IMR-90 (cell line): ENCODE data around the gene PLD4. TPM values are rescaled to one million over a fixed set of nuclear protein-coding genes. Genes with fewer than 3 reads are reported as not detected.

Experiments used
- ATAC-seq: fragments of 200-7000 bp; cut with Tn5 transposase; 2 replicates; pipeline ENCODE4 v1.9.1; 2020; ENCODE audit warnings: low read depth, mild to moderate bottlenecking, moderate library complexity
- BruUV-seq: library from RNA; stranded (reverse); fragments of 400-500 nt; replicated peaks from 2 replicates; lab custom pipeline; 2021; lab: Mats Ljungman, UMichigan
- CTCF ChIA-PET: fragments of 300-600 bp; formaldehyde crosslinking; extraction: SDS; loops from one replicate; lab custom pipeline; 2021; ENCODE audit warnings: antibody characterized with exemption; lab: Yijun Ruan, JAX
- POLR2A ChIA-PET: fragments of 300-600 bp; sonication (Branson Sonifier 250); formaldehyde crosslinking; loops from one replicate; lab custom pipeline; 2022; ENCODE audit warnings: antibody characterized with exemption; ENCODE audit not compliant: unreplicated experiment; lab: Charles Lee
- DNase-seq: peaks from one replicate; pipeline ENCODE4 v3.0.0; 2013
- H2AFZ ChIP-seq: replicated peaks from 2 replicates; pipeline ENCODE3; 2013; ENCODE audit warnings: low read length, mild to moderate bottlenecking; ENCODE audit not compliant: poor library complexity
- H2AK5ac ChIP-seq: 2 replicates; pipeline ENCODE4 v1.6.1; 2013; ENCODE audit warnings: low read depth, low read length, inconsistent platforms
- H2AK9ac ChIP-seq: replicated peaks from 2 replicates; pipeline ENCODE3; 2013; ENCODE audit warnings: mild to moderate bottlenecking, low read depth, low read length, moderate library complexity; ENCODE audit not compliant: poor library complexity
- H2BK120ac ChIP-seq: 2 replicates; pipeline ENCODE4 v1.6.1; 2013; ENCODE audit warnings: low read depth, low read length, inconsistent platforms
- H2BK15ac ChIP-seq: 3 replicates; pipeline ENCODE4 v1.6.1; 2013; ENCODE audit warnings: low read depth, low read length, inconsistent platforms
- H2BK20ac ChIP-seq: 2 replicates; pipeline ENCODE4 v1.6.1; 2013; ENCODE audit warnings: low read depth, mild to moderate bottlenecking, inconsistent platforms, low read length, moderate library complexity
- H2BK5ac ChIP-seq: 2 replicates; pipeline ENCODE4 v1.6.1; 2013; ENCODE audit warnings: mild to moderate bottlenecking, low read depth, low read length, inconsistent platforms; ENCODE audit not compliant: poor library complexity, severe bottlenecking
- H3K14ac ChIP-seq: replicated peaks from 2 replicates; pipeline ENCODE4 v1.6.1; 2013; ENCODE audit warnings: low read depth, low read length, inconsistent platforms
- H3K18ac ChIP-seq: 2 replicates; pipeline ENCODE4 v1.6.1; 2013; ENCODE audit warnings: low read depth, low read length, control low read depth
- H3K23ac ChIP-seq: 2 replicates; pipeline ENCODE4 v1.6.1; 2013; ENCODE audit warnings: low read depth, low read length, inconsistent platforms
- H3K27ac ChIP-seq: 2 replicates; pipeline ENCODE4 v1.5.1; 2013; ENCODE audit warnings: mild to moderate bottlenecking, control low read depth, low read length; ENCODE audit not compliant: insufficient read depth
- H3K27me3 ChIP-seq: 2 replicates; pipeline ENCODE4 v1.6.1; 2013; ENCODE audit warnings: low read length; ENCODE audit not compliant: control insufficient read depth, insufficient read depth
- H3K36me3 ChIP-seq: 2 replicates; pipeline ENCODE4 v1.6.1; 2013; ENCODE audit warnings: low read length, mixed read lengths; ENCODE audit not compliant: control insufficient read depth, insufficient read depth
- H3K4ac ChIP-seq: 2 replicates; pipeline ENCODE4 v1.6.1; 2013; ENCODE audit warnings: low read depth, low read length, inconsistent platforms
- H3K4me1 ChIP-seq: 2 replicates; pipeline ENCODE4 v1.6.1; 2013; ENCODE audit warnings: low read length, mixed read lengths; ENCODE audit not compliant: control insufficient read depth, insufficient read depth
- H3K4me2 ChIP-seq: 2 replicates; pipeline ENCODE4 v1.6.1; 2013; ENCODE audit warnings: low read depth, mild to moderate bottlenecking, control low read depth, low read length, moderate library complexity
- H3K4me3 ChIP-seq: 2 replicates; pipeline ENCODE4 v1.5.1; 2013; ENCODE audit warnings: low read depth, mild to moderate bottlenecking, control low read depth, low read length, moderate library complexity; ENCODE audit not compliant: insufficient read depth
- H3K56ac ChIP-seq: 2 replicates; pipeline ENCODE4 v1.6.1; 2013; ENCODE audit warnings: low read length, inconsistent platforms; ENCODE audit not compliant: insufficient read depth; ENCODE audit errors: extremely low read depth
- H3K79me1 ChIP-seq, 2 experiments: 2 replicates each; pipeline ENCODE4 v1.6.1; 2013; ENCODE audit warnings: low read length in 2 of 2, inconsistent platforms in 1 of 2, low read depth in 1 of 2
- H3K9ac ChIP-seq: 2 replicates; pipeline ENCODE4 v1.6.1; 2013; ENCODE audit warnings: low read depth, low read length, control low read depth
- H3K9me1 ChIP-seq: 2 replicates; pipeline ENCODE4 v1.6.1; 2013; ENCODE audit warnings: low read length, inconsistent platforms; ENCODE audit not compliant: insufficient read depth
- H3K9me3 ChIP-seq: 2 replicates; pipeline ENCODE4 v1.6.1; 2013; ENCODE audit warnings: low read length; ENCODE audit not compliant: control insufficient read depth, insufficient read depth
- H4K20me1 ChIP-seq: 2 replicates; pipeline ENCODE4 v1.6.1; 2013; ENCODE audit warnings: low read length, inconsistent platforms; ENCODE audit not compliant: insufficient read depth
- H4K5ac ChIP-seq: 2 replicates; pipeline ENCODE4 v1.6.1; 2013; ENCODE audit warnings: mild to moderate bottlenecking, low read depth, low read length, control low read depth
- H4K8ac ChIP-seq, 2 experiments: 2 replicates each; pipeline ENCODE4 v1.6.1; 2013; ENCODE audit warnings: low read depth in 2 of 2, low read length in 2 of 2, control low read depth in 1 of 2, inconsistent platforms in 1 of 2
- H4K91ac ChIP-seq: 2 replicates; pipeline ENCODE4 v1.6.1; 2013; ENCODE audit warnings: low read depth, low read length, inconsistent platforms; ENCODE audit not compliant: insufficient read depth
- BHLHE40 ChIP-seq: fragments of 150-350 bp; IDR thresholded peaks from 2 replicates; pipeline ENCODE4 v1.6.1; 2016; ENCODE audit warnings: mild to moderate bottlenecking, low read depth, low read length
- CEBPB ChIP-seq: IDR thresholded peaks from 2 replicates; pipeline ENCODE4 v1.6.1; 2012; ENCODE audit warnings: low read depth, low read length, improper control_type of control experiment
- CHD1 ChIP-seq: IDR thresholded peaks from 2 replicates; pipeline ENCODE4 v1.6.1; 2012; ENCODE audit warnings: low read depth, low read length, improper control_type of control experiment
- FOS ChIP-seq: fragments of 150-350 bp; IDR thresholded peaks from 2 replicates; pipeline ENCODE4 v1.6.1; 2016; ENCODE audit warnings: low read depth, low read length
- MAFK ChIP-seq: IDR thresholded peaks from 2 replicates; pipeline ENCODE4 v1.6.1; 2012; ENCODE audit warnings: low read depth, low read length, improper control_type of control experiment
- MAZ ChIP-seq: IDR thresholded peaks from 2 replicates; pipeline ENCODE4 v1.6.1; 2012; ENCODE audit warnings: low read depth, mild to moderate bottlenecking, low read length, improper control_type of control experiment, moderate library complexity, borderline replicate concordance
- MXI1 ChIP-seq: IDR thresholded peaks from 2 replicates; pipeline ENCODE4 v1.6.1; 2012; ENCODE audit warnings: low read depth, mild to moderate bottlenecking, low read length, moderate library complexity, borderline replicate concordance
- NFE2L2 ChIP-seq: fragments of 150-350 bp; IDR thresholded peaks from 2 replicates; pipeline ENCODE4 v1.6.1; 2016; ENCODE audit warnings: low read depth, mild to moderate bottlenecking, low read length
- POLR2A ChIP-seq: IDR thresholded peaks from 2 replicates; pipeline ENCODE4 v1.6.1; 2012; ENCODE audit warnings: mild to moderate bottlenecking, low read depth, low read length
- RAD21 ChIP-seq: IDR thresholded peaks from 2 replicates; pipeline ENCODE4 v1.6.1; 2012; ENCODE audit warnings: low read length, improper control_type of control experiment
- RCOR1 ChIP-seq: IDR thresholded peaks from 2 replicates; pipeline ENCODE4 v1.6.1; 2012; ENCODE audit warnings: mild to moderate bottlenecking, low read length, improper control_type of control experiment; ENCODE audit not compliant: insufficient replicate concordance
- RFX5 ChIP-seq: IDR thresholded peaks from 2 replicates; pipeline ENCODE4 v1.8.0; 2012; ENCODE audit warnings: low read depth, mild to moderate bottlenecking, low read length, moderate library complexity
- SMC3 ChIP-seq: fragments of 150-350 bp; IDR thresholded peaks from 2 replicates; pipeline ENCODE4 v1.6.1; 2016; ENCODE audit warnings: low read depth, mild to moderate bottlenecking, antibody characterized with exemption, low read length, moderate library complexity
- WGBS, 2 experiments: methylation state at CpG; one replicate each; pipeline versions ENCODE4 v1.1.5 to v1.1.7; 2013; ENCODE audit warnings: missing lambda C conversion rate in 2 of 2; ENCODE audit not compliant: insufficient read length in 1 of 2; ENCODE audit errors: extremely low coverage in 2 of 2; 5-methylcytosine and 5-hydroxymethylcytosine counted together
- dilution Hi-C: fragments of 300-500 bp; cut with HindIII; formaldehyde crosslinking; loops from one replicate; pipeline ENCODE4 v1.14.3; 2018; ENCODE audit warnings: low sequenced_read_pairs; ENCODE audit not compliant: unreplicated experiment
- in situ Hi-C: fragments of 300-500 bp; cut with MboI; formaldehyde crosslinking; loops from 3 replicates; pipeline ENCODE4 v1.14.3; 2019; ENCODE audit warnings: low sequenced_read_pairs, inconsistent platforms, mixed read lengths
- intact Hi-C: fragments of 100-400 bp; cut with micrococcal nuclease; formaldehyde crosslinking; loops from 2 replicates; pipeline ENCODE4 v1.10.0; 2022
- polyA plus RNA-seq, 3 experiments: library from polyadenylated mRNA; depleted of rRNA; stranded (reverse); fragments of >200 nt; gene quantifications; 2 replicates each; pipeline ENCODE4 v1.2.3, GENCODE V29; 2012; ENCODE audit warnings: low replicate concordance in 1 of 3
- total RNA-seq: library from RNA; depleted of rRNA; stranded (reverse); fragments of >200 nt; gene quantifications from 2 replicates; pipeline ENCODE4 v1.2.3, GENCODE V29; 2012
- TF ChIP-seq, protein P1 (sequence below): fragments of 150-350 bp; IDR thresholded peaks from 2 replicates; pipeline ENCODE4 v1.6.1; 2017; ENCODE audit warnings: mild to moderate bottlenecking, antibody characterized with exemption, low read length, low read depth
- TF ChIP-seq, protein P2 (sequence below): fragments of 150-350 bp; IDR thresholded peaks from 2 replicates; pipeline ENCODE4 v1.6.1; 2016; ENCODE audit warnings: low read depth, mild to moderate bottlenecking, low read length, moderate library complexity, borderline replicate concordance
- TF ChIP-seq, protein P3 (sequence below): conservative IDR thresholded peaks from 2 replicates; pipeline ENCODE4 v1.5.1; 2012; ENCODE audit warnings: mild to moderate bottlenecking, low read depth, low read length, improper control_type of control experiment

The PLD4 gene
- total and polyA plus RNA-seq, 2 of the 4 experiments (the other 2 are of a cell fraction): 0.05 TPM; not detected in 1

DNA sequence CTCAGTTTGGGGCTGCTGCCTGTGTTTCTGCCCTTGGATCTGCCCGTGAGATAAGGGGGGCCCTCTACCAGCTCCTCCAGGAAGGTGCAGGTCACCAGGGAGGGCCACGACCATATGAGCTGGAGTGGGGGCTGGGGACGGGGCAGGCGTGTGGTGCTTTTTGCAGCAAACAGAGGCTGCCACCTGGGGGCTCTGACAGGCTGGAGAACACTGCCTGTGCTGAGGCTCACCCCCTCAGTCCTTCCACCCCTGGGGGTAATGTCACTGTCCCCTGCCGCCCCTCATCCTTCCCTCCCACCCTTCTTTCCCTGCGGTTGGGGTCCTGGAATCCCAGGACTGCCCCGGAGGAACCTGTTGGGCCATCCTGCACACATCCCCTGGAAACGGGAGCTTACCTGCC, 3.2 kb downstream of the PLD4 start:
- Histone ChIP-seq H3K36me3 (no peaks in the 10 kb centered on the region), H3K18ac (no peak overlapping the region), H4K20me1 (no peaks in the 10 kb centered on the region), H4K5ac (no peak overlapping the region), H2BK20ac (no peak overlapping the region), H3K9me1 (no peaks in the 10 kb centered on the region), H3K79me1 (no peaks in the 10 kb centered on the region), H3K56ac (no peak overlapping the region), H4K8ac (no peak overlapping the region), H3K23ac (no peak overlapping the region), H2AK9ac (no peak overlapping the region), H3K9ac (no peak overlapping the region), H3K4me1 (peaks cover 2% of the 10 kb centered on the region; the same call in 1 of the 2 replicates), H2BK120ac (no peak overlapping the region), H3K14ac (no peak overlapping the region), H3K4ac (no peak overlapping the region), H3K4me3 (no peak overlapping the region), H3K9me3 (peaks cover 6% of the 10 kb centered on the region; the same call in 1 of the 2 replicates), H4K91ac (no peak overlapping the region), H2BK15ac (no peak overlapping the region), H2BK5ac (no peak overlapping the region), H2AK5ac (no peak overlapping the region), H3K27ac (no peak overlapping the region), H3K4me2 (no peak overlapping the region), H2AFZ (no peak overlapping the region), H3K27me3 (peaks cover 34% of the 10 kb centered on the region; the same call in 1 of the 2 replicates)
- in situ Hi-C loops (no loop called here), intact Hi-C loops (no loop called here), dilution Hi-C loops (no loop called here)
- 80% methylated on average over 2 of the region's 8 CpGs; no CpG with 5 or more reads in 1 of the 2 experiments for WGBS, 2 experiments
- ATAC-seq (no peak), DNase-seq (no peak)
- BruUV-seq: no TSS peak
- ChIA-PET POLR2A (no interaction called here), CTCF (no interaction called here)
- TF ChIP-seq CEBPB (no peak), MAFK (no peak), SMC3 (no peak), NFE2L2 (no peak), CHD1 (no peak), RFX5 (no peak), RAD21 (no peak), FOS (no peak), MXI1 (no peak), POLR2A (no peak), BHLHE40 (no peak), MAZ (no peak), RCOR1 (no peak)
- TF ChIP-seq, protein P1, sequence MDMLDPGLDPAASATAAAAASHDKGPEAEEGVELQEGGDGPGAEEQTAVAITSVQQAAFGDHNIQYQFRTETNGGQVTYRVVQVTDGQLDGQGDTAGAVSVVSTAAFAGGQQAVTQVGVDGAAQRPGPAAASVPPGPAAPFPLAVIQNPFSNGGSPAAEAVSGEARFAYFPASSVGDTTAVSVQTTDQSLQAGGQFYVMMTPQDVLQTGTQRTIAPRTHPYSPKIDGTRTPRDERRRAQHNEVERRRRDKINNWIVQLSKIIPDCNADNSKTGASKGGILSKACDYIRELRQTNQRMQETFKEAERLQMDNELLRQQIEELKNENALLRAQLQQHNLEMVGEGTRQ: no peak
- TF ChIP-seq, protein P2, sequence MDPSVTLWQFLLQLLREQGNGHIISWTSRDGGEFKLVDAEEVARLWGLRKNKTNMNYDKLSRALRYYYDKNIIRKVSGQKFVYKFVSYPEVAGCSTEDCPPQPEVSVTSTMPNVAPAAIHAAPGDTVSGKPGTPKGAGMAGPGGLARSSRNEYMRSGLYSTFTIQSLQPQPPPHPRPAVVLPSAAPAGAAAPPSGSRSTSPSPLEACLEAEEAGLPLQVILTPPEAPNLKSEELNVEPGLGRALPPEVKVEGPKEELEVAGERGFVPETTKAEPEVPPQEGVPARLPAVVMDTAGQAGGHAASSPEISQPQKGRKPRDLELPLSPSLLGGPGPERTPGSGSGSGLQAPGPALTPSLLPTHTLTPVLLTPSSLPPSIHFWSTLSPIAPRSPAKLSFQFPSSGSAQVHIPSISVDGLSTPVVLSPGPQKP: no peak
- TF ChIP-seq, protein P3, sequence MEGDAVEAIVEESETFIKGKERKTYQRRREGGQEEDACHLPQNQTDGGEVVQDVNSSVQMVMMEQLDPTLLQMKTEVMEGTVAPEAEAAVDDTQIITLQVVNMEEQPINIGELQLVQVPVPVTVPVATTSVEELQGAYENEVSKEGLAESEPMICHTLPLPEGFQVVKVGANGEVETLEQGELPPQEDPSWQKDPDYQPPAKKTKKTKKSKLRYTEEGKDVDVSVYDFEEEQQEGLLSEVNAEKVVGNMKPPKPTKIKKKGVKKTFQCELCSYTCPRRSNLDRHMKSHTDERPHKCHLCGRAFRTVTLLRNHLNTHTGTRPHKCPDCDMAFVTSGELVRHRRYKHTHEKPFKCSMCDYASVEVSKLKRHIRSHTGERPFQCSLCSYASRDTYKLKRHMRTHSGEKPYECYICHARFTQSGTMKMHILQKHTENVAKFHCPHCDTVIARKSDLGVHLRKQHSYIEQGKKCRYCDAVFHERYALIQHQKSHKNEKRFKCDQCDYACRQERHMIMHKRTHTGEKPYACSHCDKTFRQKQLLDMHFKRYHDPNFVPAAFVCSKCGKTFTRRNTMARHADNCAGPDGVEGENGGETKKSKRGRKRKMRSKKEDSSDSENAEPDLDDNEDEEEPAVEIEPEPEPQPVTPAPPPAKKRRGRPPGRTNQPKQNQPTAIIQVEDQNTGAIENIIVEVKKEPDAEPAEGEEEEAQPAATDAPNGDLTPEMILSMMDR: no peak
